ENCODE measurements around the gene TAF4. TPM values are rescaled to one million over a fixed set of nuclear protein-coding genes. Genes with fewer than 3 reads are reported as not detected.

Gene TAF4
- total and polyA plus RNA-seq, 2 of the 13 experiments (the other 11 are each of a cell fraction or from before 2014, with no cell fraction given) = 5.9 to 12.0 TPM

DNA sequence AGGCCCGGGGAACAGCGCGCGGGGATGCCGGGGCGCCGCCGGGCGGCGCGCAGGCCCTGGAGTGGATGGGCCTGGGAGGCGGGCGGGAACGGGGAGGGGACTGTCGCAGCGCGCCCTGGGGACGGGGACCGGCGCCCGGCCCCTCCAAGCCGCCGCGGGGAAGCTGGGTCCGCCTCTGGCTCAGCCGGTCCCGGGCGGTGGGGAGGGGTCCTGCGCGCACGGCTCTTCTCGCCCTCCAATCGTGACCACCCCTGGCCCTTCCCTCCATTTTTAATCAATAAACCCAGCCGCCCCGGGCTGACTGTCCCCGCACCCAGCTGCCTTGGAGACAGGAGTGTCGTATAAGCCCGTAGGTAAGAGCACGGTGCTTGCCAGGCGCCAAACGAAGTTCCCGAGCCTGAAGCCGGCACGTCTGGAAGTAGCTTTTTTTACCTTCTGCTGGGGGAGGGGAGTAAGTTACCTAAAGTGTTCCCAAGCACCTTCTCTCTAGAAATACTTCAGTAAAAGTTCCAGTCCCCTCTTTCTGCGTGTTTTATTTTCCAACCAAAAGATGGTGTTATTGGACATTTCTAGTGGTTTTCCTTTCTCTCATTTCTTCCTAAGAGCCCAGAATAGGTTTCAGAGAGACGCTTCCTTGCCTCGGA is 780 bp upstream of the TAF4 start (continued):
- TF ChIP-seq AGO1 (IDR thresholded peaks at IDR 0.05; ENCODE audit: low read depth, low read length, poor library complexity, severe bottlenecking) = no peak
- TF ChIP-seq ZBTB7A (CRISPR knock-in tag; IDR thresholded peaks at IDR 0.05) = peak; percentile 31; the same call in 1 of the 2 replicates
- no peak for TF ChIP-seq ZNF136 (CRISPR knock-in tag; IDR thresholded peaks at IDR 0.05; ENCODE audit: low read depth)
- TF ChIP-seq ZMAT3 (CRISPR knock-in tag; conservative IDR thresholded peaks at IDR 0.05) = no peak
- TF ChIP-seq FOXK1 (CRISPR knock-in tag; IDR thresholded peaks at IDR 0.05; ENCODE audit: borderline replicate concordance, low read depth) = no peak
- TF ChIP-seq ZFP82 (CRISPR knock-in tag; IDR thresholded peaks at IDR 0.05; ENCODE audit: borderline replicate concordance) = no peak
- no peak for TF ChIP-seq IRF2 (CRISPR knock-in tag; IDR thresholded peaks at IDR 0.05)
- TF ChIP-seq ZNF496 (CRISPR knock-in tag; IDR thresholded peaks at IDR 0.05; ENCODE audit: insufficient replicate concordance) = no peak
- TF ChIP-seq, protein P1, sequence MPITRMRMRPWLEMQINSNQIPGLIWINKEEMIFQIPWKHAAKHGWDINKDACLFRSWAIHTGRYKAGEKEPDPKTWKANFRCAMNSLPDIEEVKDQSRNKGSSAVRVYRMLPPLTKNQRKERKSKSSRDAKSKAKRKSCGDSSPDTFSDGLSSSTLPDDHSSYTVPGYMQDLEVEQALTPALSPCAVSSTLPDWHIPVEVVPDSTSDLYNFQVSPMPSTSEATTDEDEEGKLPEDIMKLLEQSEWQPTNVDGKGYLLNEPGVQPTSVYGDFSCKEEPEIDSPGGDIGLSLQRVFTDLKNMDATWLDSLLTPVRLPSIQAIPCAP (CRISPR knock-in tag; IDR thresholded peaks at IDR 0.05; ENCODE audit: low read depth) = no peak
- no peak for TF ChIP-seq ZNF296 (CRISPR knock-in tag; conservative IDR thresholded peaks at IDR 0.05)
- no peak for TF ChIP-seq NR2C2 (CRISPR knock-in tag; IDR thresholded peaks at IDR 0.05; ENCODE audit: borderline replicate concordance)
- no peak for TF ChIP-seq ATF7 (IDR thresholded peaks at IDR 0.05)
- TF ChIP-seq ATF7 (CRISPR knock-in tag; IDR thresholded peaks at IDR 0.05) = no peak
- peak; percentile 69; the same call in 1 of the 2 replicates for TF ChIP-seq ZSCAN22 (CRISPR knock-in tag; IDR thresholded peaks at IDR 0.05)
- TF ChIP-seq MEF2D (CRISPR knock-in tag; IDR thresholded peaks at IDR 0.05) = no peak
- 0 out of 2 replicates have a peak, but pooled peaks have one; percentile 32 for TF ChIP-seq RFXAP (CRISPR knock-in tag; IDR thresholded peaks at IDR 0.05; ENCODE audit: borderline replicate concordance)
- no peak for TF ChIP-seq ZNF607 (CRISPR knock-in tag; IDR thresholded peaks at IDR 0.05; ENCODE audit: borderline replicate concordance)
- peak; percentile 57; the same call in 1 of the 2 replicates for TF ChIP-seq YEATS4 (CRISPR knock-in tag; IDR thresholded peaks at IDR 0.05; ENCODE audit: borderline replicate concordance)
- TF ChIP-seq, protein P2, sequence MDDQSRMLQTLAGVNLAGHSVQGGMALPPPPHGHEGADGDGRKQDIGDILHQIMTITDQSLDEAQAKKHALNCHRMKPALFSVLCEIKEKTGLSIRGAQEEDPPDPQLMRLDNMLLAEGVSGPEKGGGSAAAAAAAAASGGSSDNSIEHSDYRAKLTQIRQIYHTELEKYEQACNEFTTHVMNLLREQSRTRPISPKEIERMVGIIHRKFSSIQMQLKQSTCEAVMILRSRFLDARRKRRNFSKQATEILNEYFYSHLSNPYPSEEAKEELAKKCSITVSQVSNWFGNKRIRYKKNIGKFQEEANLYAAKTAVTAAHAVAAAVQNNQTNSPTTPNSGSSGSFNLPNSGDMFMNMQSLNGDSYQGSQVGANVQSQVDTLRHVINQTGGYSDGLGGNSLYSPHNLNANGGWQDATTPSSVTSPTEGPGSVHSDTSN (CRISPR knock-in tag; IDR thresholded peaks at IDR 0.05; ENCODE audit: borderline replicate concordance) = no peak
- TF ChIP-seq, protein P3, sequence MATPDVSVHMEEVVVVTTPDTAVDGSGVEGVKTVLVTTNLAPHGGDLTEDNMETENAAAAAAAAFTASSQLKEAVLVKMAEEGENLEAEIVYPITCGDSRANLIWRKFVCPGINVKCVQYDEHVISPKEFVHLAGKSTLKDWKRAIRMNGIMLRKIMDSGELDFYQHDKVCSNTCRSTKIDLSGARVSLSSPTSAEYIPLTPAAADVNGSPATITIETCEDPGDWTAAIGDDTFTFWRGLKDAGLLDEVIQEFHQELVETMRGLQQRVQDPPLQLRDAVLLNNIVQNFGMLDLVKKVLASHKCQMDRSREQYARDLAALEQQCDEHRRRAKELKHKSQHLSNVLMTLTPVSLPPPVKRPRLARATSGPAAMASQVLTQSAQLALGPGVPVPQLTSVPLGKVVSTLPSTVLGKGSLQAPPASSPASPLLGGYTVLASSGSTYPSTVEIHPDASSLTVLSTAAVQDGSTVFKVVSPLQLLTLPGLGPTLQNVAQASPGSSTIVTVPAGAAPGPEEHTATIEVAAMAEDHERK (CRISPR knock-in tag; IDR thresholded peaks at IDR 0.05; ENCODE audit: low read depth) = no peak
- TF ChIP-seq, protein P4, sequence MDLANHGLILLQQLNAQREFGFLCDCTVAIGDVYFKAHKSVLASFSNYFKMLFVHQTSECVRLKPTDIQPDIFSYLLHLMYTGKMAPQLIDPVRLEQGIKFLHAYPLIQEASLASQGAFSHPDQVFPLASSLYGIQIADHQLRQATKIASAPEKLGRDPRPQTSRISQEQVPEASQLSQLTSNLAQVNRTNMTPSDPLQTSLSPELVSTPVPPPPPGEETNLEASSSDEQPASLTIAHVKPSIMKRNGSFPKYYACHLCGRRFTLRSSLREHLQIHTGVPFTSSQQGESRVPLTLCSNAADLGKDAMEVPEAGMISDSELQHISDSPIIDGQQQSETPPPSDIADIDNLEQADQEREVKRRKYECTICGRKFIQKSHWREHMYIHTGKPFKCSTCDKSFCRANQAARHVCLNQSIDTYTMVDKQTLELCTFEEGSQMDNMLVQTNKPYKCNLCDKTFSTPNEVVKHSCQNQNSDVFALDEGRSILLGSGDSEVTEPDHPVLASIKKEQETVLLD (CRISPR knock-in tag; IDR thresholded peaks at IDR 0.05; ENCODE audit: low read depth) = no peak
- no peak for TF ChIP-seq ZNF10 (CRISPR knock-in tag; IDR thresholded peaks at IDR 0.05; ENCODE audit: borderline replicate concordance, low read depth)
- no peak; the same call in 1 of the 2 replicates for TF ChIP-seq MAZ (IDR thresholded peaks at IDR 0.05; ENCODE audit: borderline replicate concordance, low read depth, low read length)
- TF ChIP-seq MAZ (CRISPR knock-in tag; IDR thresholded peaks at IDR 0.05; ENCODE audit: low read depth) = peak; percentile 4; the same call in 1 of the 2 replicates
- no peak for TF ChIP-seq ZNF615 (CRISPR knock-in tag; IDR thresholded peaks at IDR 0.05; ENCODE audit: borderline replicate concordance)
- no peak; the same call in 1 of the 2 replicates for TF ChIP-seq SPEN (CRISPR knock-in tag; IDR thresholded peaks at IDR 0.05; ENCODE audit: low read depth)

Measured in HepG2 (cell line).